RWPE1 (cell line): ENCODE data around the gene MYADML2.
"Not testable (repeated sequence)": the region's sequence is repeated elsewhere in the genome, so short reads cannot be mapped to it uniquely, and the experiment has no call there.

Experiments used
- CTCF ChIA-PET: fragments of 350-600 bp; sonication (Branson Sonifier 250); formaldehyde crosslinking; extraction: SDS; loops from one replicate; lab custom pipeline; 2021; lab: Yijun Ruan, JAX
- POLR2A ChIA-PET: fragments of 400-600 bp; formaldehyde crosslinking; extraction: SDS; loops from one replicate; lab custom pipeline; 2020; ENCODE audit warnings: antibody characterized with exemption; ENCODE audit not compliant: low non-redundant PET; lab: Yijun Ruan, JAX
- DNase-seq: peaks from one replicate; pipeline ENCODE4 v3.0.0; 2012; ENCODE audit warnings: low spot score
- H3K27ac ChIP-seq: fragments of 450-650 bp; 2 replicates; pipeline ENCODE4 v1.5.1; 2017
- CTCF ChIP-seq: fragments of 450-650 bp; conservative IDR thresholded peaks from 2 replicates; pipeline ENCODE4 v1.5.1; 2017; ENCODE audit warnings: low read depth, mild to moderate bottlenecking

The MYADML2 gene

DNA sequence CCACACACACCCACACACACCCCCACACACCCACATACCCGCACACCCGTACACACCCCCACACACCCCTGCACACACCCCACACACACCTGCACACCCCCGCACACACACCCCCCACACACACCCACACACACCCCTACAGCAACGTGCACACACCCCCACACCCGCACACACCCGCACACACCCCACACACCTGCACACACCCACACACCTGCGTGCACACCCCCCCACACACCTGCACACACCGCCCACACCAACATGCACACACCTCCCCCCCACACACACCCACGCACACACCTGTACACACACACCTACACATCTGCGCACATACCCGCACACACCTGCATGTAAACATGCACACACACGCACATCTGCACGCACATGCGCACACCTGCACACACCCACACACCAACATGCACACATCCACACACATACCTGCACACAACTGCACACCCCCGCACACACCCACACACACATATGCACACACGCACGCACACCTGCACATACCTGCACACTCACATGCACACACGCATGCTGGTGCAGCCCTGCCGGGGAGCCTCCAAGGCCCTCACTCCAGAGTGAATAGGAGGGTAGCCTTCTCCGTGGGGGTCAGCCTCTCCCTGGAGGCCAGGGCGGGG, 37.9 kb upstream of the MYADML2 start:
- TF ChIP-seq CTCF, result no peak
- H3K27ac ChIP-seq, result peak overlapping the region; percentile 88
- ChIA-PET POLR2A (interaction anchor here (0.8 kb wide), 1 partner anchor 519 kb away, joined by 3 read pairs; no protein-coding TSS in a partner anchor), CTCF (interaction anchor here (0.6 to 1.5 kb wide), 3 partner anchors 21 to 126 kb away, joined by 4 to 6 read pairs (median 5); no protein-coding TSS in a partner anchor)
- DNase-seq, result no peak

DNA sequence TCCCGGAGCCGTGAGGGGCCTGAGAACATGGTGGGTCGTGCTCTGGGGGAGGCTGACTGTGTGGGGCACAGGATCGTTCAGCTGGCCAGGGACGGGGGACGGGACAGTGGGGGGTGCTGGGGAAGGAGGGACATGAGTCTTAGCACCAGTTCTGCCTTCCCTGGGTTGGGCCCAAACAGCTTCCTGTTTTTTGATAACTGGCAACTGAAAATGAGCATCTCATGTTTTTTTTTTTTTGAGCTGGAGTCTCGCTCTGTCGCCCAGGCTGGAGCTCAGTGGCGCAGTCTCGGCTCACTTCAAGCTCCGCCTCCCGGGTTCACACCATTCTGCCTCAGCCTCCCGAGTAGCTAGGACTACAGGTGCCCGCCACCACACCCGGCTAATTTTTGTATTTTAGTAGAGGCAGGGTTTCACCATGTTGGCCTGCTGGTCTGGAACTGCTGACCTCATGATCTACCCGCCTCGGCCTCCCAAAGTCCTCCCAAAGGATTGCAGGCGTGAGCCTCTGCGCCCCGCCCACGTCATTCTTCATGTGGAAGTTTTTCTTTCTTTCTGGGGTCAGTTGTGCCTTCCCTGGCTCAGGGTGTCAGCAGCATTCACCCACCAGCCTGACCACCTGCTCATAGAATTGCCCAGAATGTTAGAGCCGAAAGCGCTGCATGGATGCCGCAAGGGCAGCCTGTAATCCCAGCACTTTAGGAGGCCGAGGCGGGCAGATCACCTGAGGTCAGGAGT, 36.8 kb upstream of the MYADML2 start:
- TF ChIP-seq CTCF, result no peak
- DNase-seq, result no peak
- H3K27ac ChIP-seq, result peak overlapping the region; percentile 88
- ChIA-PET POLR2A (interaction anchor here (0.8 kb wide), 1 partner anchor 520 kb away, joined by 3 read pairs; no protein-coding TSS in a partner anchor), CTCF (interaction anchor here (0.7 kb wide), 2 partner anchors 24 to 110 kb away, joined by 3 to 4 read pairs; no protein-coding TSS in a partner anchor)

- peak overlapping the region; percentile 88 for H3K27ac ChIP-seq
- CTCF ChIA-PET, result interaction anchor here (0.7 kb wide), 1 partner anchor 23 kb away, joined by 4 read pairs; no protein-coding TSS in a partner anchor
- POLR2A ChIA-PET, result no interaction called here
- no peak for TF ChIP-seq CTCF
- no peak for DNase-seq
These were observed 36.1 kb upstream of the MYADML2 start for GRCh38 chr17:81983011-81983638.

GRCh38 chr17:81981511-81981910, 34.5 kb upstream of the MYADML2 start:
- POLR2A ChIA-PET, DNase-seq: not testable (repeated sequence)
- CTCF ChIA-PET, result interaction anchor here (2.2 kb wide), 1 partner anchor 22 kb away, joined by 9 read pairs; no protein-coding TSS in a partner anchor
- peak overlapping the region; percentile 88 for H3K27ac ChIP-seq

DNA sequence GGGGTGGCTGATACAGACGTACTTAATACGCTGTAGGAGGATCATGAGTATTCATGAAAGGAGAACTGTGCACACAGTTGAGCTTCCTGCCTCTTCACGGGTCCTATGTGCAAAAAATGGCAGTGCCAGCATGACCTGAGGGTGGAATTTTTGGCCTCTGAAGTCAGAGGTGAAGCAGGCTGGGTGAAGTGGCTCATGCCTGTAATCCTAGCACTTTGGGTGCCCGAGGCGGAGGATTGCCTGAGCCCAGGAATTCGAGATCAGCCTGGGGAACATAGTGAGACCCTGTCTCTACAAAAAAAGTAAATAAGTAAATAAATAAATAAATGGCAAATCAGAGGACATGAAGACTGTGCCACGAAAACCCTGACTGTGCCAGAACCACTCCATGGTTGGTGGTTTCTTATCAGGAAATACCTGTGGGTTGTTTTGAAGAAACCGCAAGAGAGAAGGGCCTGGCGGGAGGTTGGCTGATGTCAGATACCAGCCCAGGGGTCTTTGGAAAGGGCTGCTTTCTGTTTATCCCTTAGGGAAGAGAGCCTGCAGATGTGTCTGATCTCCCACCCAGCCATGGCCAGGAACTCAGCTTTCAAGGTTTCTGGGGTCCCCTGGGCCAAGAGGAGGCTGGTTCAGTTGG, 33.8 kb upstream of the MYADML2 start:
- TF ChIP-seq CTCF, result no peak
- POLR2A ChIA-PET, result no interaction called here
- DNase-seq, result no peak
- CTCF ChIA-PET, result interaction anchor here (0.9 to 2.2 kb wide), 2 partner anchors 21 to 38 kb away, joined by 3 to 9 read pairs; no protein-coding TSS in a partner anchor
- H3K27ac ChIP-seq, result peak overlapping the region; percentile 88

DNA sequence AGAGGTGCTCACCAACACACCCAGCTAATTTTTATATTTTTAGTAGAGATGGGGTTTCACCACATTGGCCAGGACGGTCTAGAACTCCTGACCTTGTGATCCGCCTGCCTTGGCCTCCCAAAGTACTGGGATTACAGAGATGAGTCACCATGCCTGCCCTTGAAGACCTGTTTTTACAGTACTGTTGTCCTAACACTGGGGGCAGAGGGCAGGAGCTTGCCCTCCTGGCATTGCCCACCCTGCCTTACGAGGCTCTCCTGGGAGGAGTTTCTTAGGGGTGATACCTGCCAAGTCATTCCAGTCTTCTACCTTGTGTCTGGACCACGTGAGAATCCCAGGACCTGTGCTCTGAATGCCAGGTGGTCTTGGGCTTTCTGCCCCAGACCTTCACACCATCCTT, 33.1 kb upstream of the MYADML2 start:
- CTCF ChIA-PET, result interaction anchor here (0.9 to 2.2 kb wide), 2 partner anchors 21 to 39 kb away, joined by 3 to 9 read pairs; no protein-coding TSS in a partner anchor
- POLR2A ChIA-PET, result no interaction called here
- H3K27ac ChIP-seq, result peak overlapping the region; percentile 88
- no peak for TF ChIP-seq CTCF
- no peak for DNase-seq
